Neural progenitor cell (in vitro differentiated cells): ENCODE data around the gene ADCY4.

Experiments
- CTCF ChIP-seq: fragments of 200-600 bp; sonication (generic); IDR thresholded peaks from 2 replicates; pipeline ENCODE4 v1.5.1; 2017; ENCODE audit warnings: antibody characterized with exemption, mild to moderate bottlenecking
- EZH2 ChIP-seq: fragments of 200-600 bp; sonication (generic); IDR thresholded peaks from 2 replicates; pipeline ENCODE4 v1.6.1; 2017; ENCODE audit warnings: antibody characterized with exemption, mild to moderate bottlenecking, moderate library complexity
- EZH2phosphoT487 ChIP-seq: fragments of 200-600 bp; sonication (generic); IDR thresholded peaks from 2 replicates; pipeline ENCODE4 v1.6.1; 2017; ENCODE audit warnings: antibody characterized with exemption

GRCh38 chr14:24329736-24330135 lies 5.1 kb downstream of the ADCY4 start:
- no peak for TF ChIP-seq CTCF
- TF ChIP-seq EZH2phosphoT487 = no peak
- no peak for TF ChIP-seq EZH2
